ENCODE data around the gene NRP1.

GRCh38 chr10:33129996-33130386 lies 204.5 kb downstream of the NRP1 start:
- no peak for TF ChIP-seq CTCF (conservative IDR thresholded peaks at IDR 0.05 in 1 of 2, IDR thresholded peaks at IDR 0.05 in 1 of 2; ENCODE audit: extremely low read depth in 1 of 2, insufficient read depth in 1 of 2, low read depth in 1 of 2, low read length in 2 of 2)
- TF ChIP-seq EZH2 (IDR thresholded peaks at IDR 0.05; ENCODE audit: borderline replicate concordance, low read length), result no peak

Measured in mammary epithelial cell (primary cell).